Sigmoid colon (tissue), 7 donors: ENCODE data around the gene ARHGDIB. TPM values are rescaled to one million over a fixed set of nuclear protein-coding genes. Genes with fewer than 3 reads are reported as not detected.

ENCODE experiments used
- DNase-seq: peaks from one replicate; pipeline ENCODE4 v3.0.0-alpha.2; 2019
- H3K27ac ChIP-seq, 4 donors: fragments of 200-600 bp; sonication (generic); one replicate each; pipeline ENCODE4 v1.5.1; 2016 to 2019; ENCODE audit warnings: mild to moderate bottlenecking in 1 of 4
- H3K27me3 ChIP-seq, 3 donors: fragments of 200-600 bp; sonication (generic); one replicate each; pipeline ENCODE4 v1.5.1; 2019; ENCODE audit warnings: mild to moderate bottlenecking in 1 of 3
- H3K36me3 ChIP-seq, 4 donors: fragments of 200-600 bp; sonication (generic); one replicate each; pipeline ENCODE4 v1.5.1; 2016 to 2019
- H3K4me1 ChIP-seq, 4 donors: fragments of 200-600 bp; sonication (generic); one replicate each; pipeline ENCODE4 v1.5.1; 2017 to 2019
- H3K4me3 ChIP-seq, 4 donors: fragments of 200-600 bp; sonication (generic); one replicate each; pipeline ENCODE4 v1.5.1; 2017 to 2019; ENCODE audit warnings: mild to moderate bottlenecking in 2 of 4, moderate library complexity in 1 of 4
- H3K9me3 ChIP-seq, 4 donors: fragments of 200-600 bp in 3 of 4; sonication (generic) in 3 of 4; one replicate each; pipeline versions ENCODE4 v1.5.1 to v1.6.1; 2013 to 2019
- EP300 ChIP-seq, 4 donors: sonication (generic); formaldehyde crosslinking; IDR thresholded peaks; one replicate each; pipeline ENCODE4 v1.6.1; 2017; ENCODE audit warnings: antibody characterized with exemption in 4 of 4
- POLR2A ChIP-seq, 2 donors: fragments of 450-650 bp; IDR thresholded peaks; one replicate each; pipeline ENCODE4 v1.6.1; 2016; ENCODE audit warnings: antibody characterized with exemption in 2 of 2, mild to moderate bottlenecking in 2 of 2, moderate library complexity in 2 of 2
- POLR2AphosphoS5 ChIP-seq, 4 donors: sonication (generic); formaldehyde crosslinking; IDR thresholded peaks; one replicate each; pipeline ENCODE4 v1.6.1; 2017; ENCODE audit warnings: antibody characterized with exemption in 4 of 4
- WGBS, 2 donors: extraction: QIAGEN DNeasy Blood & Tissue Kit; methylation state at CpG; one replicate each; pipeline ENCODE4 v1.1.7; 2013; 5-methylcytosine and 5-hydroxymethylcytosine counted together
- intact Hi-C: fragments of 100-400 bp; cut with DNase I; formaldehyde crosslinking; loops from one replicate; pipeline ENCODE4 v1.15.1; 2023
- polyA plus RNA-seq, 3 donors: library from polyadenylated mRNA; stranded (reverse); fragments of 200-250 nt; gene quantifications; one replicate each; pipeline ENCODE4 v1.2.3, GENCODE V29; 2013
- total RNA-seq, 4 donors: library from RNA; depleted of rRNA; stranded (reverse); fragments of >200 nt; gene quantifications; one replicate each; pipeline ENCODE4 v1.1.0, GENCODE V29; 2016
- donor health status: healthy with polysubstance abuse.
- donor health status: Bipolar disorder and iron deficiency.
- donor health status: healthy.

The ARHGDIB gene
- total and polyA plus RNA-seq, 7 donors: 21.0 to 304 (median 71.4) TPM

- no peak for TF ChIP-seq EP300 (IDR thresholded peaks at IDR 0.05)
- no peak for TF ChIP-seq POLR2A (IDR thresholded peaks at IDR 0.05)
- peak in 3 of 4 donors; percentile 18 to 42 (median 38) for TF ChIP-seq POLR2AphosphoS5 (IDR thresholded peaks at IDR 0.05)
- WGBS, 2 donors: 78 to 83% methylated on average over 7 of the region's 7 CpGs
- peak overlapping the region; percentile 55 to 73 (median 67) for H3K27ac ChIP-seq
- no peaks in the 10 kb centered on the region for H3K27me3 ChIP-seq
- no peaks in the 10 kb centered on the region for H3K9me3 ChIP-seq
- H3K36me3 ChIP-seq: no peaks in the 10 kb centered on the region
- peak; percentile 92 for DNase-seq
- intact Hi-C loops: loop anchor here (2.0 kb wide), 1 partner anchor 50 kb away; the partner anchor contains the start of gene ART4
- no peak overlapping the region for H3K4me3 ChIP-seq
- peaks cover 0 to 11% (median 8%) of the 10 kb centered on the region in 4 donors for H3K4me1 ChIP-seq
Observed at GRCh38 chr12:14892726-14893505, 68.5 kb downstream of the ARHGDIB start.

Other genes starting within 250 kb of the ARHGDIB start
- 10 to 100 TPM; 14.3 to 20.7 (median 16.7) TPM for gene WBP11, start 158.1 kb downstream of the ARHGDIB start, total RNA-seq
- gene WBP11, start 158.1 kb downstream of the ARHGDIB start, polyA plus RNA-seq: 10 to 100 TPM; 13.2 to 24.1 (median 13.6) TPM
- gene C12orf60, start 157.9 kb downstream of the ARHGDIB start, total RNA-seq: 1 to 10 TPM in 2 of 4 donors, under 1 TPM in 1, not detected in 1; 0.83 to 2.0 (median 1.1) TPM
- under 1 TPM; 0.60 to 0.96 (median 0.69) TPM for gene C12orf60, start 157.9 kb downstream of the ARHGDIB start, polyA plus RNA-seq
- 1 to 10 TPM in 1 of 4 donors, under 1 TPM in 2, not detected in 1; 0.16 to 1.1 (median 0.55) TPM for gene SMCO3, start 147.4 kb downstream of the ARHGDIB start, total RNA-seq
- gene SMCO3, start 147.4 kb downstream of the ARHGDIB start, polyA plus RNA-seq: under 1 TPM in 1 of 3 donors, not detected in 2; 0.09 TPM
- 1 to 10 TPM in 2 of 4 donors, under 1 TPM in 2; 0.27 to 3.1 (median 1.2) TPM for gene ART4, start 118.1 kb downstream of the ARHGDIB start, total RNA-seq
- gene ART4, start 118.1 kb downstream of the ARHGDIB start, polyA plus RNA-seq: under 1 TPM in 2 of 3 donors, not detected in 1; 0.36 to 0.60 TPM
- 1,000 to 10,000 TPM in 3 of 4 donors, 100 to 1,000 TPM in 1; 984 to 2,103 (median 1,249) TPM for gene MGP, start 75.7 kb downstream of the ARHGDIB start, total RNA-seq
- gene MGP, start 75.7 kb downstream of the ARHGDIB start, polyA plus RNA-seq: 100 to 1,000 TPM in 2 of 3 donors, 10 to 100 TPM in 1; 21.7 to 436 (median 179) TPM
- not detected for gene ERP27, start 23.1 kb downstream of the ARHGDIB start, total RNA-seq
- 1 to 10 TPM in 1 of 3 donors, under 1 TPM in 2; 0.23 to 2.3 (median 0.60) TPM for gene ERP27, start 23.1 kb downstream of the ARHGDIB start, polyA plus RNA-seq
- gene PDE6H, start 11.4 kb upstream of the ARHGDIB start, total RNA-seq: not detected
- not detected for gene PDE6H, start 11.4 kb upstream of the ARHGDIB start, polyA plus RNA-seq